Stimulated activated CD4-positive, alpha-beta T cell treated with anti-CD3 and anti-CD28 coated beads, Interleukin-2, amount 100 ng/mL, for 4 hours (primary cell): ENCODE results near the gene LRRC17.
"Not testable (repeated sequence)": the region's sequence is repeated elsewhere in the genome, so short reads cannot be mapped to it uniquely, and the experiment has no call there.

Source experiments
- DNase-seq: peaks from one replicate; pipeline ENCODE4 v3.0.0-alpha.2; 2020; ENCODE audit warnings: low read depth

LRRC17 gene

GRCh38 chr7:102942868-102943267, 30.1 kb downstream of the LRRC17 start:
- DNase-seq, result no peak

GRCh38 chr7:102943423-102944169, 30.8 kb downstream of the LRRC17 start:
- DNase-seq, result no peak

- no peak for DNase-seq
Observed at GRCh38 chr7:102944241-102944640, 31.4 kb downstream of the LRRC17 start.

GRCh38 chr7:102951839-102952238, 39.0 kb downstream of the LRRC17 start:
- no peak for DNase-seq

GRCh38 chr7:102953406-102953805, 40.6 kb downstream of the LRRC17 start:
- no peak for DNase-seq

- DNase-seq, result not testable (repeated sequence)
Observed at GRCh38 chr7:102954359-102954758, 41.6 kb downstream of the LRRC17 start.

- not testable (repeated sequence) for DNase-seq
Observed at GRCh38 chr7:102958004-102958403, 45.2 kb downstream of the LRRC17 start.

GRCh38 chr7:102961993-102962392, 49.2 kb downstream of the LRRC17 start:
- DNase-seq, result not testable (repeated sequence)

GRCh38 chr7:102966465-102966864, 53.7 kb downstream of the LRRC17 start:
- DNase-seq, result no peak

- no peak for DNase-seq
Observed at GRCh38 chr7:102967798-102968197, 55.0 kb downstream of the LRRC17 start.

- DNase-seq, result no peak
Observed at GRCh38 chr7:102973096-102973802, 60.4 kb downstream of the LRRC17 start.

GRCh38 chr7:102974366-102975236, 61.8 kb downstream of the LRRC17 start:
- no peak for DNase-seq

GRCh38 chr7:102975854-102976253, 63.1 kb downstream of the LRRC17 start:
- no peak for DNase-seq

GRCh38 chr7:102976493-102976892, 63.7 kb downstream of the LRRC17 start:
- no peak for DNase-seq

GRCh38 chr7:102977586-102977985, 64.8 kb downstream of the LRRC17 start:
- DNase-seq, result not testable (repeated sequence)

- no peak for DNase-seq
Observed at GRCh38 chr7:102978284-102978683, 65.5 kb downstream of the LRRC17 start.

- no peak for DNase-seq
Observed at GRCh38 chr7:102979670-102980069, 66.9 kb downstream of the LRRC17 start.

- DNase-seq, result no peak
Observed at GRCh38 chr7:102981451-102981850, 68.7 kb downstream of the LRRC17 start.

- DNase-seq, result no peak
Observed at GRCh38 chr7:102982235-102982634, 69.4 kb downstream of the LRRC17 start.

GRCh38 chr7:102983602-102984001, 70.8 kb downstream of the LRRC17 start:
- no peak for DNase-seq

GRCh38 chr7:102985176-102985783, 72.5 kb downstream of the LRRC17 start:
- no peak for DNase-seq

GRCh38 chr7:102988088-102988487, 75.3 kb downstream of the LRRC17 start:
- no peak for DNase-seq
